Type B pancreatic cell (in vitro differentiated cells): ENCODE data around the gene CDC40. TPM values are rescaled to one million over a fixed set of nuclear protein-coding genes. Genes with fewer than 3 reads are reported as not detected.
"Not testable (repeated sequence)": the region's sequence is repeated elsewhere in the genome, so short reads cannot be mapped to it uniquely, and the experiment has no call there.

Source experiments
- DNase-seq: peaks from one replicate; pipeline ENCODE4 v3.0.0; 2021; ENCODE audit warnings: mixed read lengths; ENCODE audit not compliant: unreplicated experiment; ENCODE audit errors: extremely low spot score
- H3K27ac Mint-ChIP-seq: 2 replicates; pipeline ENCODE4 v1.8.0; 2021; ENCODE audit warnings: mild to moderate bottlenecking, mixed read lengths
- H3K27me3 Mint-ChIP-seq: 2 replicates; pipeline ENCODE4 v1.8.0; 2021; ENCODE audit warnings: mixed read lengths
- H3K36me3 Mint-ChIP-seq: 2 replicates; pipeline ENCODE4 v1.8.0; 2021; ENCODE audit warnings: mixed read lengths
- H3K4me1 Mint-ChIP-seq: one replicate; pipeline ENCODE4 v1.8.0; 2021; ENCODE audit warnings: mixed read lengths; ENCODE audit not compliant: unreplicated experiment
- H3K4me3 Mint-ChIP-seq: 2 replicates; pipeline ENCODE4 v1.8.0; 2021; ENCODE audit warnings: mild to moderate bottlenecking, mixed read lengths
- H3K9me3 Mint-ChIP-seq: 2 replicates; pipeline ENCODE4 v1.8.0; 2021; ENCODE audit warnings: mixed read lengths
- total RNA-seq: library from RNA; stranded (reverse); gene quantifications from 2 replicates; pipeline ENCODE4 v1.2.1, GENCODE V29; 2021; ENCODE audit warnings: low replicate concordance
- TF ChIP-seq, protein P1 (sequence below): fragments of 200-600 bp; sonication (generic); conservative IDR thresholded peaks from 2 replicates; pipeline ENCODE4 v1.5.0; 2021; ENCODE audit warnings: antibody characterized with exemption, mild to moderate bottlenecking

The CDC40 gene
- total RNA-seq, 1 donor from 2014 or later: 42.8 TPM

DNA sequence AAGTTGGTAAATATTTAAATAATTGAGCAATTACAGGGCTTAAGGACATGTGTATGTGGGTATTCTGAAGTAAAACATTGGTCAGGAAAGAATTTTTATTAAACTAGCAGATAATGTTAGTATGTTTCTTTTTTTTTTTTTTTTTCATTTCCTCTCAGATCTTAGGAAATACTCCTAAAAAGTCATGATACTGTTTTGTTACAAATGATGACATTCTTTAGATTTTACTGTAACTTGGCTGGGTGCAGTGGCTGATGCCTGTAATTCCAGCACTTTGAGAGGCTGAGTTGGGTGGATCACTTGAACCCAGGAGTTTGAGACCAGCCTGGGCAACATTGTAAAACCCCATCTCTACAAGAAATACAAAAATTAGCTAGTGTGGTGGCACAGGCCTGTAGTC is 41.5 kb downstream of the CDC40 start:
- Mint-ChIP-seq H3K36me3 (peaks cover 46% of the 10 kb centered on the region), H3K27ac (no peak overlapping the region), H3K9me3 (no peaks in the 10 kb centered on the region), H3K27me3 (no peaks in the 10 kb centered on the region), H3K4me1 (no peaks in the 10 kb centered on the region), H3K4me3 (no peak overlapping the region)
- TF ChIP-seq, protein P1, sequence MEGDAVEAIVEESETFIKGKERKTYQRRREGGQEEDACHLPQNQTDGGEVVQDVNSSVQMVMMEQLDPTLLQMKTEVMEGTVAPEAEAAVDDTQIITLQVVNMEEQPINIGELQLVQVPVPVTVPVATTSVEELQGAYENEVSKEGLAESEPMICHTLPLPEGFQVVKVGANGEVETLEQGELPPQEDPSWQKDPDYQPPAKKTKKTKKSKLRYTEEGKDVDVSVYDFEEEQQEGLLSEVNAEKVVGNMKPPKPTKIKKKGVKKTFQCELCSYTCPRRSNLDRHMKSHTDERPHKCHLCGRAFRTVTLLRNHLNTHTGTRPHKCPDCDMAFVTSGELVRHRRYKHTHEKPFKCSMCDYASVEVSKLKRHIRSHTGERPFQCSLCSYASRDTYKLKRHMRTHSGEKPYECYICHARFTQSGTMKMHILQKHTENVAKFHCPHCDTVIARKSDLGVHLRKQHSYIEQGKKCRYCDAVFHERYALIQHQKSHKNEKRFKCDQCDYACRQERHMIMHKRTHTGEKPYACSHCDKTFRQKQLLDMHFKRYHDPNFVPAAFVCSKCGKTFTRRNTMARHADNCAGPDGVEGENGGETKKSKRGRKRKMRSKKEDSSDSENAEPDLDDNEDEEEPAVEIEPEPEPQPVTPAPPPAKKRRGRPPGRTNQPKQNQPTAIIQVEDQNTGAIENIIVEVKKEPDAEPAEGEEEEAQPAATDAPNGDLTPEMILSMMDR: no peak
- DNase-seq: no peak

DNA sequence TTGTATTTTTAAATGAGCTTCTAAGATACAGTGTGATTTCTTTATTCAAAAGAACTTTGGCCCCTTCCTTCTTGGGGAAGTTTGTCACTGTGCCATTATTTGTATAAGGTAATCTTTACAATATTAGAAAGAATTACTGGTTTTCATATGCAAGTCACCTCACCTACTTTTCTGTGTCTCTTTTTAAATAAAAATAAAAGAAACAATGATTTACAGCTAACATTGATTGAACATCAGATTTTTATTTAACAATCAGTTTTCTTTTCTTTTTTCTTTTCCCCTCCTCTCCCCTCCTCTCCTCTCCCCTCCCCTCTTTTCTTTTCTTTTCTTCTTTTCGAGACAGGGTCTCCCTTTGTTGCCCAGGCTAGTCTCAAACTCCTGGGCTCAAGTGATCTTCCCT is 46.0 kb downstream of the CDC40 start:
- Mint-ChIP-seq H3K36me3 (peaks cover 27% of the 10 kb centered on the region), H3K9me3 (no peaks in the 10 kb centered on the region), H3K4me1 (no peaks in the 10 kb centered on the region), H3K27me3 (no peaks in the 10 kb centered on the region), H3K4me3 (no peak overlapping the region), H3K27ac (no peak overlapping the region)
- no peak for DNase-seq
- TF ChIP-seq, protein P1: no peak

DNA sequence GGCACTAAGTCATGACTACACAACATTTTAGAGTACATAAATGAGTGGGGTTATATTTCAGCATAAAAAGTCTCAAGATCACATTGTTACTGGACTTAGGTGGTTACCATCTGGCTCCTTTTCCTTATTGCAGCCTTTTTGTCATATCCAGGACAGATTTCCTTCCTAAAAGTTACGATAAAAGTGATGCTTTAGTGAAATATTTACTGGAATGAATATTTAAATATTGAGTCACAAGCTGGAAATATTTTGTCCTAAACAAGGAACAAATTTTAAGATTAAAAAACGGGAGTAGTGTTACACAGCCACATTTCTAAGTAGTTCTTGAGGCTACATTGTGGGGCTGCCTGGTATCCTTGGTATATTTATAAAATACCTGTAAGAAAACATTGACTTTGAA is 52.2 kb downstream of the CDC40 start:
- no peak overlapping the region for H3K27ac Mint-ChIP-seq
- peaks cover 25% of the 10 kb centered on the region for H3K36me3 Mint-ChIP-seq
- H3K4me3 Mint-ChIP-seq: no peak overlapping the region
- no peaks in the 10 kb centered on the region for H3K27me3 Mint-ChIP-seq
- DNase-seq: no peak
- H3K4me1 Mint-ChIP-seq: no peaks in the 10 kb centered on the region
- TF ChIP-seq, protein P1: no peak
- H3K9me3 Mint-ChIP-seq: peaks cover 4% of the 10 kb centered on the region

DNA sequence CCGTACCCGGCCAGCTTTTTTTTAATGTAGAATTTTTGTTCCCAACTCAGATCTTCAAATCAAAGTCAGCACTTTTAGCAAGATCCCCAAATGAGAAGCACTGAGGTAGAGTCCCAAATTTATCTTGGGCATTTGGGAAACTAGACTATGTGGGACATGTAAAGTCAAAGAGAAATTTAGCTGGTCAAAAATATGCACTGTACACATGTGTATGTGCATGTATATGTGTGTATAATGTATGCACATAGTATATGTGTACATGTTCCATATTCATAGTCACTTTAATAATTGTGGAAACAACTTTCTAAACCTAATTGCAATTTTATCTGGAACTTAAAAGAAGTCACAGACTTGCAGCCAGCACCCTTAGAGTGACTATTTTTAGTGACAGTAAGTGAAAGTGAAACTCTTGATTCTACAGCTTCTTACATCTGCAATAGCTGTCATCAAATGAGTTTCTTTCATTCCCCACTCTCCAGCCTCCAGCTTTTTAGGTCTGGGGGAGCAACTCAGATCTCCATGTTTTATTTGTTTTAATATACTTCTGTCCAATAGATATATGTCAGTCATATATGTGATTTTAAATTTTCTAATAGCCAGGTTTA is 53.6 kb downstream of the CDC40 start:
- peaks cover 4% of the 10 kb centered on the region for H3K9me3 Mint-ChIP-seq
- TF ChIP-seq, protein P1: no peak
- peaks cover 28% of the 10 kb centered on the region for H3K36me3 Mint-ChIP-seq
- H3K27me3 Mint-ChIP-seq: no peaks in the 10 kb centered on the region
- H3K27ac Mint-ChIP-seq: no peak overlapping the region
- no peaks in the 10 kb centered on the region for H3K4me1 Mint-ChIP-seq
- DNase-seq: no peak
- no peak overlapping the region for H3K4me3 Mint-ChIP-seq

DNA sequence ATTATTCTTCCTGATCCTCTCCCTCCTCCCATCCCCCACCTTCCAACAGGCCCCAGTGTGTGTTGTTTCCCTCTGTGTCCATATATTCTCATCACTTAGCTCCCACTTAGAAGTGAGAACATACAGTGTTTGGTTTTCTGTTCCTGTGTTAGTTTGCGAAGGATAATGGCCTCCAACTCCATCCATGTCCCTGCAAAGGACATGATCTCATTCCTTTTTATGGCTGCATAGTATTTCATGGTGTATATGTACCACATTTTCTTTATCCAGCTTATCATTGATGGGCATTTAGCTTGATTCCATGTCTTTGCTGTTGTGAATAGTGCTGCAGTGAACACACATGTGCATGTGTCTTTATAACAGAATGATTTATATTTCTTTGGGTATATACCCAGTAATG is 55.8 kb downstream of the CDC40 start:
- not testable (repeated sequence) for H3K9me3 Mint-ChIP-seq, H3K4me1 Mint-ChIP-seq, DNase-seq, H3K4me3 Mint-ChIP-seq, H3K27ac Mint-ChIP-seq, H3K27me3 Mint-ChIP-seq
- H3K36me3 Mint-ChIP-seq: peaks cover 28% of the 10 kb centered on the region

DNA sequence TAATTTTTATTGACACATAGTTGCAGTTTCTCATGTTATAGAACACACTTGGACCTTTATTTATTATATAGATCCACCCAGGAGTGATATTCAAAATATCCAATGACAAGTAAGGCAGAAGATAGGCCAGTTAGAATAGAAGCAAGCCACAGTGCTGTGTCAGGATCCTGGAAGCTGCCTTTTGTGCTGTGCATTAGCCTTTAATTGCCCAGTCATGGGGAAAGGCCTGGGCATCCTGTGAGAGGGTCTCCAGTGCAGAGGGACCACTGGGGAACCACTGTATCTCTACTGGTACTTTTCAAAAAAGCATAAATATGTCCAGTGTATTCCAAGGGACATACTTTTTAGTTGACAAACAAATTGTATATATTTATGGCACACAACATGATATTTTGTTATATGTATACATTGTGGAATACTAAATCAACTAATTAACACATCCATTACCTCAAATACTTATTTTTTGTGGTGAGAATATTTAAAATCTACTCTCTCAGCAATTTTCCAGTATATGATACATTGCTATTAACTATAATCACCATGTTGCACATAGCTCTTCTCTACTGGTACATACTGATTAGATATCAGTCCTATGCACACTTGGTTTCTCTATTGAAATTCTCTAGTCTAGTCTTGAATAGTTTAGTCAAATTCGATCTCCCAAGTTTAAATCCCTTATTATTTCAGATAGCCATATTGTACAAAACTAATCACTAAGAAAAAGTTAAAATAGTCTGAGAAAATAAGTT is 59.5 kb downstream of the CDC40 start:
- H3K27ac Mint-ChIP-seq: no peak overlapping the region

DNA sequence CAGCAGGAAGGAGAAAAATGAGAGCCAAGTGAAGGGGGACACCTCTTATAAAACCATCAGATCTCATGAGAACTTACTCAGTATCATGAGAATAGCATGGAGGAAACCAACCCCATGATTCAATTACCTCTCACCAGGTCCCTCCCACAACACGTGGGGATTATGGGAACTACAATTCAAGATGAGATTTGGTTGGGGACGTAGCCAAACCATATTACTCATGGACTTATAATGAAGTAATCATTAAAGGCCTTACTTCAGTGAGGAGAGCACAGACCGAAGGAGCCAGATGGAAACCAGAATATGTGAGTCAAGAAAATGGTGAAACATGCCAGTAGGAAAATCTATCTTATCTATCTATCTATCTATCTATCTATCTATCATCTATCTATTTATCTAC is 64.4 kb downstream of the CDC40 start:
- not testable (repeated sequence) for H3K36me3 Mint-ChIP-seq, H3K4me1 Mint-ChIP-seq, H3K9me3 Mint-ChIP-seq, DNase-seq, H3K27ac Mint-ChIP-seq, H3K27me3 Mint-ChIP-seq, H3K4me3 Mint-ChIP-seq

More for the DNA sequence above, 59.5 kb downstream of the CDC40 start:
- no peak for DNase-seq
- H3K4me3 Mint-ChIP-seq: no peak overlapping the region
- no peaks in the 10 kb centered on the region for H3K4me1 Mint-ChIP-seq
- no peaks in the 10 kb centered on the region for H3K27me3 Mint-ChIP-seq
- H3K9me3 Mint-ChIP-seq: peaks cover 4% of the 10 kb centered on the region
- H3K36me3 Mint-ChIP-seq: peaks cover 30% of the 10 kb centered on the region
- TF ChIP-seq, protein P1: no peak
